H1 (cell line): ENCODE results near the gene MAPK8IP1. TPM values are rescaled to one million over a fixed set of nuclear protein-coding genes. Genes with fewer than 3 reads are reported as not detected.

ENCODE experiments used
- CEBPB ChIP-seq: IDR thresholded peaks from 2 replicates; pipeline ENCODE4 v1.6.1; 2012; ENCODE audit warnings: low read depth, low read length
- CREB1 ChIP-seq: IDR thresholded peaks from 2 replicates; pipeline ENCODE4 v1.6.1; 2012; ENCODE audit warnings: inconsistent platforms
- EP300 ChIP-seq, 2 experiments: IDR thresholded peaks; 1 replicate in 1 of 2; 2 replicates in 1 of 2; pipeline ENCODE4 v1.6.1; 2011 to 2012; ENCODE audit warnings: low read depth in 2 of 2, low read length in 2 of 2, mild to moderate bottlenecking in 2 of 2, borderline replicate concordance in 1 of 2, inconsistent platforms in 1 of 2, moderate library complexity in 1 of 2
- HDAC2 ChIP-seq, 2 experiments: fragments of 300-600 bp in 1 of 2; sonication (generic) in 1 of 2; IDR thresholded peaks; 2 replicates each; pipeline ENCODE4 v1.6.1; 2011 to 2012; ENCODE audit warnings: low read depth in 2 of 2, low read length in 2 of 2, mild to moderate bottlenecking in 2 of 2, moderate library complexity in 2 of 2, borderline replicate concordance in 1 of 2, inconsistent platforms in 1 of 2
- RAD21 ChIP-seq, 2 experiments: IDR thresholded peaks in 1 of 2; conservative IDR thresholded peaks in 1 of 2; 2 replicates each; pipeline ENCODE4 v1.6.1; 2011; ENCODE audit warnings: low read depth in 2 of 2, low read length in 2 of 2, improper control_type of control experiment in 1 of 2, inconsistent platforms in 1 of 2, mild to moderate bottlenecking in 1 of 2, moderate library complexity in 1 of 2
- SIN3A ChIP-seq, 2 experiments: IDR thresholded peaks in 1 of 2; conservative IDR thresholded peaks in 1 of 2; 2 replicates each; pipeline ENCODE4 v1.6.1; 2011 to 2012; ENCODE audit warnings: low read length in 2 of 2, improper control_type of control experiment in 1 of 2, low read depth in 1 of 2, mild to moderate bottlenecking in 1 of 2
- SP4 ChIP-seq: IDR thresholded peaks from 2 replicates; pipeline ENCODE4 v1.6.1; 2012; ENCODE audit warnings: low read length, inconsistent platforms
- polyA plus RNA-seq, 7 experiments: library from polyadenylated mRNA; depleted of rRNA in 3 of 7; stranded (reverse) in 5 of 7; unstranded in 2 of 7; fragments of >200 nt in 5 of 7; fragments of 200-250 nt in 2 of 7; gene quantifications; 1 replicate in 5 of 7; 2 replicates in 1 of 7; 4 replicates in 1 of 7; pipeline versions ENCODE4 v1.2.1 to v1.2.3, GENCODE V29; 2011 to 2013; ENCODE audit warnings: missing spikeins in 2 of 7, mixed read lengths in 2 of 7
- total RNA-seq: library from RNA; stranded (reverse); fragmentation: NEBNext Ultra II Directional; extraction: Animal tissue kit (Norgen Biotek cat#: 25700); gene quantifications from 2 replicates; pipeline ENCODE4 v1.2.1, GENCODE V29; 2021
- TF ChIP-seq, protein P1 (sequence below): fragments of 300-600 bp; sonication (generic); IDR thresholded peaks from 2 replicates; pipeline ENCODE4 v1.7.1; 2012; ENCODE audit warnings: low read length, moderate library complexity, mild to moderate bottlenecking, inconsistent platforms; ENCODE audit not compliant: insufficient replicate concordance

MAPK8IP1 gene
- total and polyA plus RNA-seq, 2 of the 8 experiments (the other 6 are each of a cell fraction or from before 2014, with no cell fraction given) = 32.4 to 40.1 TPM

DNA sequence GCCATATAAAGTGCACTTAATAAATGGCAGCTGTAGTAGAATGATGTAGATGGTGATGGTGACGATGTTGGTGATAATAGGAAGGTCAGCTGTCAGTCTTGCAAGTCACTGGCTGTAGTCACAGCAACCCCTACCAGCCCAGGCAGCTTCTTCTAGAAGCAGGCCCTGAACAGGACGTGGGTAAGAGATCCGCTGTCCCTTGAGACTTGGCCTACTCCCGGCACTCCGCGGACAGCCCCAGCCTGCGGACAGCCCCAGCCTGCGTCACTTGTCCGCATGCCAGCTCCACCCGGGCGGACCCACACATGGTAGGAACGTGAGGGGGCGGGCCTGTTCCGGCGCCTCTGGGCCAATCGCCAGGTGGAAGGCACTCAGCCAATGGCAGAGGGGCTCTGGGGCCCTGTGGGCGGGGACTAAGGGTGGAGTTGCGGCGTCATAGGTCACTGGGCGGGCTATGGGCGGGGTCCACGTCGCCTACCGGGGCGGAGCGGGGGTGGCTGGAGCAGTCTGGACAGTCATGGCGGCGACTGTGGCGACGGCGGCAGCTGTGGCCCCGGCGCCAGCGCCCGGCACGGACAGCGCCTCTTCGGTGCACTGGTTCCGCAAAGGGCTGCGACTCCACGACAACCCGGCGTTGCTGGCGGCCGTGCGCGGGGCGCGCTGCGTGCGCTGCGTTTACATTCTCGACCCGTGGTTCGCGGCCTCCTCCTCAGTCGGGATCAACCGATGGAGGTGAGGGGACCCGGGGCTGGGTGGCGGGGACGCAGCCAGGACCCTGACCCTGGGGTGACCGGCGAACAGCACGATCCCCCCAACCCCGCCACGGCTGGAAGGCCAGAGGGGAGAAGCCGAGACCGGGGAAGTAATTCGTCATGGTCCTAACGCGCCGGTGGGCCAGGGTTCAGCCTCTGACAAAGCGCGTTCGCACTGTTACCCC is 38.2 kb upstream of the MAPK8IP1 start, which contains the start of gene CRY2 (continued):
- TF ChIP-seq, protein P1, sequence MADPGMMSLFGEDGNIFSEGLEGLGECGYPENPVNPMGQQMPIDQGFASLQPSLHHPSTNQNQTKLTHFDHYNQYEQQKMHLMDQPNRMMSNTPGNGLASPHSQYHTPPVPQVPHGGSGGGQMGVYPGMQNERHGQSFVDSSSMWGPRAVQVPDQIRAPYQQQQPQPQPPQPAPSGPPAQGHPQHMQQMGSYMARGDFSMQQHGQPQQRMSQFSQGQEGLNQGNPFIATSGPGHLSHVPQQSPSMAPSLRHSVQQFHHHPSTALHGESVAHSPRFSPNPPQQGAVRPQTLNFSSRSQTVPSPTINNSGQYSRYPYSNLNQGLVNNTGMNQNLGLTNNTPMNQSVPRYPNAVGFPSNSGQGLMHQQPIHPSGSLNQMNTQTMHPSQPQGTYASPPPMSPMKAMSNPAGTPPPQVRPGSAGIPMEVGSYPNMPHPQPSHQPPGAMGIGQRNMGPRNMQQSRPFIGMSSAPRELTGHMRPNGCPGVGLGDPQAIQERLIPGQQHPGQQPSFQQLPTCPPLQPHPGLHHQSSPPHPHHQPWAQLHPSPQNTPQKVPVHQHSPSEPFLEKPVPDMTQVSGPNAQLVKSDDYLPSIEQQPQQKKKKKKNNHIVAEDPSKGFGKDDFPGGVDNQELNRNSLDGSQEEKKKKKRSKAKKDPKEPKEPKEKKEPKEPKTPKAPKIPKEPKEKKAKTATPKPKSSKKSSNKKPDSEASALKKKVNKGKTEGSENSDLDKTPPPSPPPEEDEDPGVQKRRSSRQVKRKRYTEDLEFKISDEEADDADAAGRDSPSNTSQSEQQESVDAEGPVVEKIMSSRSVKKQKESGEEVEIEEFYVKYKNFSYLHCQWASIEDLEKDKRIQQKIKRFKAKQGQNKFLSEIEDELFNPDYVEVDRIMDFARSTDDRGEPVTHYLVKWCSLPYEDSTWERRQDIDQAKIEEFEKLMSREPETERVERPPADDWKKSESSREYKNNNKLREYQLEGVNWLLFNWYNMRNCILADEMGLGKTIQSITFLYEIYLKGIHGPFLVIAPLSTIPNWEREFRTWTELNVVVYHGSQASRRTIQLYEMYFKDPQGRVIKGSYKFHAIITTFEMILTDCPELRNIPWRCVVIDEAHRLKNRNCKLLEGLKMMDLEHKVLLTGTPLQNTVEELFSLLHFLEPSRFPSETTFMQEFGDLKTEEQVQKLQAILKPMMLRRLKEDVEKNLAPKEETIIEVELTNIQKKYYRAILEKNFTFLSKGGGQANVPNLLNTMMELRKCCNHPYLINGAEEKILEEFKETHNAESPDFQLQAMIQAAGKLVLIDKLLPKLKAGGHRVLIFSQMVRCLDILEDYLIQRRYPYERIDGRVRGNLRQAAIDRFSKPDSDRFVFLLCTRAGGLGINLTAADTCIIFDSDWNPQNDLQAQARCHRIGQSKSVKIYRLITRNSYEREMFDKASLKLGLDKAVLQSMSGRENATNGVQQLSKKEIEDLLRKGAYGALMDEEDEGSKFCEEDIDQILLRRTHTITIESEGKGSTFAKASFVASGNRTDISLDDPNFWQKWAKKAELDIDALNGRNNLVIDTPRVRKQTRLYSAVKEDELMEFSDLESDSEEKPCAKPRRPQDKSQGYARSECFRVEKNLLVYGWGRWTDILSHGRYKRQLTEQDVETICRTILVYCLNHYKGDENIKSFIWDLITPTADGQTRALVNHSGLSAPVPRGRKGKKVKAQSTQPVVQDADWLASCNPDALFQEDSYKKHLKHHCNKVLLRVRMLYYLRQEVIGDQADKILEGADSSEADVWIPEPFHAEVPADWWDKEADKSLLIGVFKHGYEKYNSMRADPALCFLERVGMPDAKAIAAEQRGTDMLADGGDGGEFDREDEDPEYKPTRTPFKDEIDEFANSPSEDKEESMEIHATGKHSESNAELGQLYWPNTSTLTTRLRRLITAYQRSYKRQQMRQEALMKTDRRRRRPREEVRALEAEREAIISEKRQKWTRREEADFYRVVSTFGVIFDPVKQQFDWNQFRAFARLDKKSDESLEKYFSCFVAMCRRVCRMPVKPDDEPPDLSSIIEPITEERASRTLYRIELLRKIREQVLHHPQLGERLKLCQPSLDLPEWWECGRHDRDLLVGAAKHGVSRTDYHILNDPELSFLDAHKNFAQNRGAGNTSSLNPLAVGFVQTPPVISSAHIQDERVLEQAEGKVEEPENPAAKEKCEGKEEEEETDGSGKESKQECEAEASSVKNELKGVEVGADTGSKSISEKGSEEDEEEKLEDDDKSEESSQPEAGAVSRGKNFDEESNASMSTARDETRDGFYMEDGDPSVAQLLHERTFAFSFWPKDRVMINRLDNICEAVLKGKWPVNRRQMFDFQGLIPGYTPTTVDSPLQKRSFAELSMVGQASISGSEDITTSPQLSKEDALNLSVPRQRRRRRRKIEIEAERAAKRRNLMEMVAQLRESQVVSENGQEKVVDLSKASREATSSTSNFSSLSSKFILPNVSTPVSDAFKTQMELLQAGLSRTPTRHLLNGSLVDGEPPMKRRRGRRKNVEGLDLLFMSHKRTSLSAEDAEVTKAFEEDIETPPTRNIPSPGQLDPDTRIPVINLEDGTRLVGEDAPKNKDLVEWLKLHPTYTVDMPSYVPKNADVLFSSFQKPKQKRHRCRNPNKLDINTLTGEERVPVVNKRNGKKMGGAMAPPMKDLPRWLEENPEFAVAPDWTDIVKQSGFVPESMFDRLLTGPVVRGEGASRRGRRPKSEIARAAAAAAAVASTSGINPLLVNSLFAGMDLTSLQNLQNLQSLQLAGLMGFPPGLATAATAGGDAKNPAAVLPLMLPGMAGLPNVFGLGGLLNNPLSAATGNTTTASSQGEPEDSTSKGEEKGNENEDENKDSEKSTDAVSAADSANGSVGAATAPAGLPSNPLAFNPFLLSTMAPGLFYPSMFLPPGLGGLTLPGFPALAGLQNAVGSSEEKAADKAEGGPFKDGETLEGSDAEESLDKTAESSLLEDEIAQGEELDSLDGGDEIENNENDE = no peak
- no peak for TF ChIP-seq CEBPB
- TF ChIP-seq EP300 (IDR thresholded peaks at IDR 0.05; ENCODE audit: borderline replicate concordance in 1 of 2, low read depth in 2 of 2, low read length in 2 of 2) = no peak
- TF ChIP-seq SIN3A (conservative IDR thresholded peaks at IDR 0.05 in 1 of 2, IDR thresholded peaks at IDR 0.05 in 1 of 2; ENCODE audit: low read depth in 1 of 2, low read length in 2 of 2) = peak; percentile 35 to 85; a peak in 2 of 4 replicates
- TF ChIP-seq SP4 = peak; percentile 91
- TF ChIP-seq RAD21 (IDR thresholded peaks at IDR 0.05 in 1 of 2, conservative IDR thresholded peaks at IDR 0.05 in 1 of 2; ENCODE audit: low read depth in 2 of 2, low read length in 2 of 2) = no peak
- peak; percentile 48; the same call in 1 of the 2 replicates for TF ChIP-seq CREB1
- TF ChIP-seq HDAC2 (IDR thresholded peaks at IDR 0.05; ENCODE audit: borderline replicate concordance in 1 of 2, low read depth in 2 of 2, low read length in 2 of 2) = no peak; a peak in 1 of 4 replicates
